Measurements from ENCODE around the gene RAPGEF4. TPM values are rescaled to one million over a fixed set of nuclear protein-coding genes. Genes with fewer than 3 reads are reported as not detected.

Gene RAPGEF4
- polyA plus RNA-seq, 4 donors, result 7.9 to 12.1 (median 11.0) TPM

DNA sequence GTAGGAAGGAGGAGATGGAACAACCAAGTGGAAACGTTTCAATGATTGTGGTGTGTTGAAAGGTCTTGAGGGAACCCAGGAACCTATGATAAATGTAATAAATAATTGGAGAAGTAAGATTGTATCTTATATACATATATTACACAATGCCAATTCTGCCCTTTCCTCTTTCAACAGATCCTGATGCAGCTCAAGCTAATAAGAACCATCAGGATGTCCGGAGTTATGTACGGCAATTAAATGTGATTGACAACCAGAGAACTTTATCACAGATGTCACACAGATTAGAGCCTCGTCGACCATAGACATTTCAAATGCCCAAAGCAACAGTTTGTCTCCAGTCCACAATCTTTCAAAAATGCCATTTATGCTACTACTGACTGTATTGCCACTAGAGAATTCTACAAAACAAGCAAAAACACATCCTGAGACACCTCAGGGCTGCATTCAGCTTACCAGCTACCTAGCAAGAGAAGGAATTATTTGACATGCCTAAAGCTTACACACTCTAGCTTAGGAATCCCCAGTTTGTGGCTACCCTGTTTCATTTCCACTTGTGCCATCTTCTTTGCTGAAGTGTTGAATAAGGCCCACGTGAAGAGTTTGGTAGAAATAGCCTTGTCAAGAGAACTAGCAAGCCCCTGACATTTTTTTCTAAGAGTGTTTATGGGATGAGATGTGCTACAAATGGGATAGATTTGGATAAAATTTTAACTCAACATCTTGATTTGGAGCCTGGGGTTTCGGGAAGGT is 316.0 kb downstream of the RAPGEF4 start:
- DNase-seq (ENCODE audit: low read depth in 4 of 4, low spot score in 3 of 4), result no peak

GRCh38 chr2:173053043-173053699 is 317.5 kb downstream of the RAPGEF4 start:
- no peak for DNase-seq (ENCODE audit: low read depth in 4 of 4, low spot score in 3 of 4)

DNA sequence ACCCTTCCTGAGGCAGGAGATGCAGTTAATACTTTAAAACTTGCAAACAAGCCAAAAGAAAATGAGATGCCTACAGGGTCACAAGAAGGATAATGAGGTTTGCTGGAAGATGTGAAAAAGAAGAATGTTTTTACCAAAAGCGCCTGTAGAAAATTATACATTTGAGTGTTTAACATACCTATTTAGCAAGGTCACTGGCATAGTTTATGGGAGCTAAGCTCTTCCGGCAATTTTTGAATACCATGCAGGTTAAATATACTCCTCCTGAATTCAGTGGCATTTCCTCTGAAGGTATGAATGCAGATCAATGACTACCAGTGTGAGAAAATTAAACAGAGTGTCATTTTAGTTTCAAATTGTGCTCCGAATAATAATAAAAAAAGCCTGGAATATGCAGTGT is 318.8 kb downstream of the RAPGEF4 start:
- DNase-seq (ENCODE audit: low read depth in 4 of 4, low spot score in 3 of 4), result no peak

DNA sequence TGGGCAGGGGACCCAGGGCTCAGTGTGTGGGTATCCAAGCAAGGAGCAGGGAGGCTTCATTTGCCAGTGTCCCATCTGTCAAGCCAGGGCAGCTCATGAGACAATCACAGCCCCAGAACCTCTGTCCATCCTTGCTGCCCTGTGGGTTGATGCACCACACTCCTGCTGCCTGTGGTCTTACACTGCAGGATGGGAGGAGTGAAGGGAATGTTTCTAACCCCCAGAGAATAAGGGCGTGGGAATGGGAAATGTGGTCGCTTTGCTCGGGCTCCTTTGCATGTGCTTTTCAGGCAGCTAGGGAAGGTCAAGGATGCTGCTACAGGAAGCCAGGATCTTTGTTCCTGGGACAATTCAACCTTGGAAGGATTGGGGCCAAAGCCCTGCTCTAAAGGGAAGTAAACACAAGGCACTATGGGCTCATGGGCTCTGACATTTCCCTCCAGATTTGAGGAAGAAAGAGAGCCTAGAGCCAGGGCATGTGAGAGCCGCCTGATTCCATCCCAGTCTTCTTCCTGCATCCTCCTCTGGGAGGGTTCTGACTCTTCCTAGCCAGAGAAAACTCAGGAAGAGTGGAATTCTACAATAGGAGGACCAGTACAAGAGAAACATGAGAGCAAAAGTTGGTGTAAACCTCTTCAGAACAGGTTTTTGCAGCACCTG is 321.2 kb downstream of the RAPGEF4 start:
- DNase-seq (ENCODE audit: low read depth in 4 of 4, low spot score in 3 of 4), result no peak

DNA sequence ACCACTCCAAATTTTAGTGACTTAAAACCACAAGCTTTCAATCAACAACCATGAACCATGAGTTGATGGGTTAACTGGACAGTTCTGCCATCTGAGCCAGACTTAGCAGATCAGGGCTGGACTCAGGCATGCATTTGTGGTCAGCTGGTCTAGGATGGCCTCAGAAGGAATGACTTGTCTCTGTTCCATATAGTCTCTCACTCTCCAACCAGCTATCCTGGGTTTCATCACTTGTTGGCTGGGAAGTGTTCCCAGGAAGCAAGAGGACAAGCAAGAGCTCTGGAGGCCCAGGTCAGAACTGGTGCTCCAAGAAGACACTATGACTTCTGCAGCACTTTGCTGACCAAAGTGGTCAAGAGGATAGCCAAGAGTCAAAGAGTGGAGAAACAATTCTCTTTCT is 322.5 kb downstream of the RAPGEF4 start:
- DNase-seq (ENCODE audit: low read depth in 4 of 4, low spot score in 3 of 4), result no peak

DNA sequence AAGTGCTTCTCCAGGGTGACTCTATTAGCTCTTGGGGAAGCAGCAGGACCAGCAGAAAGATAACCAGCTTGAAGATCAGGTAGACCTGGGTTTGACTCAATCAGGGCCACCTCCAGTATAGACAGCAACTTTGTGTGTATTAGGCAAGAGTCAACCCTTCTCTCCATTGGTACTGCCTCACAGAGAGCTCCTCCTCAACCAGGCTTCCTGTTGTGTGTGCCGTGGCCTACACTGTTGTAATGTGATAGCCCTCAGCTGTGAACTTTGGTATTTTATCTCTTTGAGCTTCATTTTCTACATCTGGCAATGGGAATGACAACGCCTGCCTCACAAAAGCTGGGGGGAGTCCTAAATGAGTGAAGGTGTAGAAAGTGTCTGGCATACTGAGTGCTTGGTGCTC is 323.0 kb downstream of the RAPGEF4 start:
- no peak for DNase-seq (ENCODE audit: low read depth in 4 of 4, low spot score in 3 of 4)

DNA sequence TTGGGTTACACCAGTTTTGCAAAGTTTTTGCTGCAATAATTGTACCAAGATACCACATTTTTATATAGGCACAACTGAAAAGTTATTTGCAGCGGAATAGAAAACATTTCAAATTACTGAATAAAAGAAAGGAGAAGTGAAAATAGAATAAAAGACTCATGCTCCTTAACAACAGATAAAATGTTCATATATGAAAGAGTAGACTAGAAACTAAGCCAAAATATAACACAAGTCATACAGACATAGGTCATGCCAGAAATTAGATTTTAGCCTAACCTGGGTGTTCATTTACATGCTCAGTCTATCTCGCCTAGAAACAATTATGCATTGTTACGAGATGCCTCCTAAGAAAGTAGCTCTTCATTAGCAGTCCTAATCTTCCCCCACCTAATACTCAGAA is 323.6 kb downstream of the RAPGEF4 start:
- no peak for DNase-seq (ENCODE audit: low read depth in 4 of 4, low spot score in 3 of 4)

- DNase-seq (ENCODE audit: low read depth in 4 of 4, low spot score in 3 of 4), result no peak
Measured at GRCh38 chr2:173059971-173060461, 324.4 kb downstream of the RAPGEF4 start.

GRCh38 chr2:173062801-173063200 is 327.2 kb downstream of the RAPGEF4 start:
- no peak for DNase-seq (ENCODE audit: low read depth in 4 of 4, low spot score in 3 of 4)

DNA sequence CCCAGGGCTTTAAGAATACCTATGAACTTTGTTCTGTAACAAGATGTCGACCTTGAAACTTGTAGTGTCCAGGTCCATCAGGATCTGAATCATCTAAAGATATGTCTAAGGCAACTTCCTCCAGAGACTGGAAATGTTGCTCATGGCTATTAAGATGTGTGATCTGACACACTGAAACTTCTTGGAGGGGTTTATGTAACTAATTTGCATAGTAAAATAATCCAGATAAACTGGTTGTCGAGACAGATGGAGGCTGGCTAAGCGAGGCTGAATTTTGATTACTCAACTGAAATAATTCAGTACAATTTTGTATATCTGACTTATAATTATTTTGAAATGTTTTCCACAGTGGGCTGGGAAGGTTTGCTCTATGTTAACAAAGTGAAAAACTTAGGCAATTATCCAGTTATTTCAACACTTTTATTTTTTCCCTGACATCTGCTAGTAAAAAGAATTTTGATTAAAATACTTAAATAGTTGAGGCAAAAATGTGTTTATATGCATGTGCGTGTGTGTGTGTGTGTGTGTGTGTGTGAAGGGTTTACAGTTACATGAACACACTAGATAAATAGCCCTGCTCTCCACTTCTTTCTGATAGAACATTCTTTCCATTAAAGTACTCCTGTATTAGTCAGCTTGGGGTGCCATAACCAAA is 328.6 kb downstream of the RAPGEF4 start:
- DNase-seq (ENCODE audit: low read depth in 4 of 4, low spot score in 3 of 4), result no peak

DNA sequence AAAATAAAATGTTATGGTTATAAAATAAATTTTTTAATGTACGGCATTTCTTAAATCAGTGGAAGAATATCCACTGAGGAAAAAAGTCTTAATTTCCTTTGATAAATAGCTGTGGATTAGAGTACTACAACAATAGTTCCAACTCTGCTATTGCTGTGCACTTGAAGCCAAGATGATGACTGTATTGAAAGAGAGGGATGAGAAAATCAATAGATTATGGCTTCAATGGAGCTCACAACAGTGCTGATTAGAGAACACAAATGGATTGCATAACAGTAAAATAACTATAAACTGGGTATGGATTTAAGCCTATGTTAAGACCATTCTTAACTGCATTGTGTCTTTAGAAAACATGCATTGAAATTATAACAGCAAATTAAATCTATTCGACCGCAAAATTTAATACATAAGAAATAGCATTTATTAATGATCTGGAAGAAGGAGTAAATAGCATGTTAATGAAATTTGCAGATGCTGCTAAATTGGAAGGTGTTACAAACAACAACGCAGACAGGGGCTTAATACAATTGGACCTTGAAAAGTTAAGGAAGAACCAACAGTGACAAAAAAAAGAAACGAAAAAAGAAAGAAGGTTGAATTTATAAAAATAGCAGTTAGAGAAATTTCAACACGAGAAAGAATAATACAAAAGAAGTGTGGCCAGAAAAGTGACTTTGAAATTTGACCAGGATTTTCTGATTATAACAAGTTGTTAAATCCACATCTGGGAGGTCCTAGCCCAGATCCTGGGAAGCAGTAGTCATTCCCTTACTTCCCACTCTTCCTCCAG is 331.4 kb downstream of the RAPGEF4 start:
- DNase-seq (ENCODE audit: low read depth in 4 of 4, low spot score in 3 of 4), result no peak

- peak in 1 of 4 donors; percentile 12 for DNase-seq (ENCODE audit: low read depth in 4 of 4, low spot score in 3 of 4)
Measured at GRCh38 chr2:173075056-173075780, 339.6 kb downstream of the RAPGEF4 start.

DNA sequence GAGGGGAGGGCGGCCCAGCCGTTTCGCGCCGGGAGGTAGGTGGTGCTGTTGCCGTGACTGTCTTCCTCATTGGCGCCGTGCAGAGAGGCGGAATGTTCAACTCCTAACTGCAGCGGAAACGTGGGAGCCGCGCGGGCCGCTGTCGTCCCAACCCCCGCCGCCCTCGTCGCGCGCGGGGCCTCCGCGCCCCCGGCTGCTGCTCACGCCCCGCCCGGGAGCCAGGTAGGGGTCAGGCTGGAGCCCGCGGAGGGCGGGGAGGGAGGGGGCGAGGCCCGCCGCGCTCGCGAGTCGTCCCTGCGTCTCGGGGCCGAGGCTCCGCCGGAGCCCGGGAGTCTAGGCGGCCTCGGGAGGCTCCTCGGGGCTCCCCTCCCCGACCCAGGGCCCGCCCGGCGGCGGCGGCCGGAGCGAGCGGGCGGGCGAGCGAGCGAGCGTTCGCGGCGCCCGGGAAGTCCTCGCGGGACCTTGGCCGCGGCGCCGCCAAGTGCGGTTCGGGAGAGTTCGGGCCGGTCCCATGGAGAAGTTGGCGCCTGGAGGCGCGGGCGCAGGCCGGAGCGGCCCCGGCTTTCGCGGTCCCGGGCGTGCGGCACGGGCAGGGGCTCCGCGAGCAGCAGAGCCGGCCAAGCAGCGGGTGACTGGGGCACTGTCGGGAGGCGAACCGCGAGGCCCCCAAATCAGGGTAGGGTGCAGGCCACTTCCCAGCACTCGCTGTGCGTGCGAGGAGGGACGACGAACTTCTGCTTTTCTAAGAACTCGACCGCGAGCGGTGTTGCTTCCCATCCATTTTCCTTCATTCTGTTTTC is 340.3 kb downstream of the RAPGEF4 start, which contains the start of gene MAP3K20:
TSS of gene MAP3K20 (plus strand) at position 66 of the 800 bp plus-strand sequence. CDS start 15,186 bp downstream, outside the sequence.
- DNase-seq (ENCODE audit: low read depth in 4 of 4, low spot score in 3 of 4), result peak; percentile 35 to 50 (median 42)

- peak; percentile 20 to 48 (median 35) for DNase-seq (ENCODE audit: low read depth in 4 of 4, low spot score in 3 of 4)
Measured at GRCh38 chr2:173076581-173077345, 341.1 kb downstream of the RAPGEF4 start.

DNA sequence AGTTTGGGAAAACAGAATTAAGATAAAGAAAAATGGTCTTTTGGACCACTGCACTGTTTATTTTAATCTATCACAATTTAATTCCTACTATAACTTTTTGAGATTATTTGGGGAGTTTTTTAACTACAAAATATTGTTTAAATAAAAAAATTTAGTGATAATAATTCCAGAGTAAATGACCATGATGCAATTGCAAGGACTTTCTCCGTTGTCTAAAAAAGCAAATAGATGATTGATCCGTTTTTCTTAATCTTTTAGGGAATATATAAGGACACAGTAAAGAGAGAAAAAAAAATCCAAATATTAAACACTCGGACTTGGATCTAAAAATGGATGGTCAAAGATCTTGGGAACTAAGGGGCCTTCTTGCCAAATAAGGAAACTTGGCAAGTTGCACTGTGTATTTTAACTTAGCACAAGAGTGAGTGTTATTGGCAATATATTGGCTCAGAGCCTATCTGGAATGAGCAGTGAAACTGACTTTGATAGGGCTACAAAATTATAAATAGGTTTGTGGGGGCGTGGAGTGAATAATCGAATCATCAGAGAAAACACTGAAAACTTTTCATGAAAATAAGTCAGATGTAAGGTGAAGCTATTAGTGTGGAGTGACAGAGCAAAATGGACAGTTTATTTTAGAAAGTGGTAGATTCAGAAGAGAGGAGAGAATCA is 342.0 kb downstream of the RAPGEF4 start:
- DNase-seq (ENCODE audit: low read depth in 4 of 4, low spot score in 3 of 4), result no peak

DNA sequence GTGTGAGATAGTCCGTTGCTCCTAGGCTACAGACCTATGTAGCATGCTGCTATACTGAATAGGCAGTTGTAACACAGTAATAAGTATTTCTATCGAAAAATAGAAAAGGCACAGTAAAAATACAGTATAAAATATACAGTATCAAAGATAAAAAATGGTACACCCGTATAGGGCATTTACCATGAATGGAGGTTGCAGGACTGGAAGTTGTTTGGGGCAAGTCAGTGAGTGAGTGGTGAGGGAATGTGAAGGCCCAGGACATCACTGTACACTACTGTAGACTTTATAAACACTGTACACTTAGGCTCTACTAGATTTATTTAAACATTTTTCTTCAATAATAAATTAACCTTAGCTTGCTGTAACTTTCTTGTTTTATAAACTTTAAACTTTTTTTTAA is 343.5 kb downstream of the RAPGEF4 start:
- DNase-seq (ENCODE audit: low read depth in 4 of 4, low spot score in 3 of 4), result no peak

Data from right renal pelvis (tissue), 4 donors.